ENCODE data around the gene SLC16A10. TPM values are rescaled to one million over a fixed set of nuclear protein-coding genes. Genes with fewer than 3 reads are reported as not detected.

Gene SLC16A10
- total and polyA plus RNA-seq, 2 of the 13 experiments (the other 11 are each of a cell fraction or from before 2014, with no cell fraction given) = 8.2 to 20.1 TPM

DNA sequence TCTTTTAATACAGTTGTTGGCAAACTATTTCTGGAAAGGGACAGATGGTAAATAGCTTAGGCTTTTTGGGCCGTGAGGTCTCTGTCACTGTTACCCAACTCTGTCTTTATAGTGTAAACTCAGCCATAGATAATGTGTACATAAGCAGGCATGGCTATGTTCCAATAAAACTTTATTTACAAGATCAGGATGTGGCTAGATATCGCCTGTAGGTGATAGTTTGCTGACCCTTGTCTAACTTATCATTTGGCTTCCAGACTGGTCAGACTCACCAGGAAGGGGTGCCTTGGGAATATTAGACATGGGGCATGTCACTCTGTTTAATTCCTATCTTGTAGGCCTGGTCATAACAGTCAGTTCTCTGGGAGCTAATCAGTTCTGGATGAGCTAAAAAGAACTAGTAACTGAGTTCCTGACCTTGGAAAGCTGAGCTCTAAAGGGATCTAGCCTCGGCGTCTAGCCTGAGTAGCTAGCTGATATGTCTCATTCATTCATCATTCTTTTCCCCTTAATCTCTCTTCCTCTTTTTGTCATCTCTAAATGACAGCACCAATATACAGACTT is 163.6 kb downstream of the SLC16A10 start:
- Histone ChIP-seq H3K27ac (ENCODE audit: extremely low read length, insufficient read depth, low read length) (no peak overlapping the region), H3K9me3 (ENCODE audit: low read length) (no peaks in the 10 kb centered on the region), H3K36me3 (replicated peaks in 1 of 2; ENCODE audit: control insufficient read depth in 1 of 2, insufficient read depth in 2 of 2, low read length in 2 of 2) (no peaks in the 10 kb centered on the region), H2AFZ (ENCODE audit: low read length) (no peak overlapping the region), H3K27me3 (ENCODE audit: control insufficient read depth in 1 of 2, insufficient read depth in 2 of 2, low read length in 2 of 2) (no peaks in the 10 kb centered on the region), H4K20me1 (ENCODE audit: insufficient read depth, low read length) (no peaks in the 10 kb centered on the region), H3K79me2 (ENCODE audit: insufficient read depth, low read length) (no peaks in the 10 kb centered on the region), H3K4me3 (replicated peaks in 1 of 3; ENCODE audit: insufficient read depth in 1 of 3, low read depth in 2 of 3, low read length in 3 of 3) (no peak overlapping the region), H3K4me2 (ENCODE audit: low read depth, low read length) (no peak overlapping the region), H3K9ac (ENCODE audit: insufficient read depth, low read depth, low read length) (no peak overlapping the region), H3K4me1 (ENCODE audit: insufficient read depth, low read length) (peaks cover 24% of the 10 kb centered on the region)
- POLR2A ChIA-PET = no interaction called here
- CTCF ChIA-PET (ENCODE audit: low intra/inter-chr PET ratio, low total read pairs) = no interaction called here
- no peak for ATAC-seq
- 56% methylated on average over 4 of the region's 4 CpGs for WGBS (ENCODE audit: low lambda C conversion rate)
- no TSS peak for BruUV-seq (replicated peaks)
- TF ChIP-seq, protein P1, sequence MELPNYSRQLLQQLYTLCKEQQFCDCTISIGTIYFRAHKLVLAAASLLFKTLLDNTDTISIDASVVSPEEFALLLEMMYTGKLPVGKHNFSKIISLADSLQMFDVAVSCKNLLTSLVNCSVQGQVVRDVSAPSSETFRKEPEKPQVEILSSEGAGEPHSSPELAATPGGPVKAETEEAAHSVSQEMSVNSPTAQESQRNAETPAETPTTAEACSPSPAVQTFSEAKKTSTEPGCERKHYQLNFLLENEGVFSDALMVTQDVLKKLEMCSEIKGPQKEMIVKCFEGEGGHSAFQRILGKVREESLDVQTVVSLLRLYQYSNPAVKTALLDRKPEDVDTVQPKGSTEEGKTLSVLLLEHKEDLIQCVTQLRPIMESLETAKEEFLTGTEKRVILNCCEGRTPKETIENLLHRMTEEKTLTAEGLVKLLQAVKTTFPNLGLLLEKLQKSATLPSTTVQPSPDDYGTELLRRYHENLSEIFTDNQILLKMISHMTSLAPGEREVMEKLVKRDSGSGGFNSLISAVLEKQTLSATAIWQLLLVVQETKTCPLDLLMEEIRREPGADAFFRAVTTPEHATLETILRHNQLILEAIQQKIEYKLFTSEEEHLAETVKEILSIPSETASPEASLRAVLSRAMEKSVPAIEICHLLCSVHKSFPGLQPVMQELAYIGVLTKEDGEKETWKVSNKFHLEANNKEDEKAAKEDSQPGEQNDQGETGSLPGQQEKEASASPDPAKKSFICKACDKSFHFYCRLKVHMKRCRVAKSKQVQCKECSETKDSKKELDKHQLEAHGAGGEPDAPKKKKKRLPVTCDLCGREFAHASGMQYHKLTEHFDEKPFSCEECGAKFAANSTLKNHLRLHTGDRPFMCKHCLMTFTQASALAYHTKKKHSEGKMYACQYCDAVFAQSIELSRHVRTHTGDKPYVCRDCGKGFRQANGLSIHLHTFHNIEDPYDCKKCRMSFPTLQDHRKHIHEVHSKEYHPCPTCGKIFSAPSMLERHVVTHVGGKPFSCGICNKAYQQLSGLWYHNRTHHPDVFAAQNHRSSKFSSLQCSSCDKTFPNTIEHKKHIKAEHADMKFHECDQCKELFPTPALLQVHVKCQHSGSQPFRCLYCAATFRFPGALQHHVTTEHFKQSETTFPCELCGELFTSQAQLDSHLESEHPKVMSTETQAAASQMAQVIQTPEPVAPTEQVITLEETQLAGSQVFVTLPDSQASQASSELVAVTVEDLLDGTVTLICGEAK (IDR thresholded peaks at IDR 0.05) = peak; percentile 26; the same call in 1 of the 2 replicates
- TF ChIP-seq, protein P1 (CRISPR knock-in tag; IDR thresholded peaks at IDR 0.05) = peak; percentile 94
- TF ChIP-seq TBP (CRISPR knock-in tag; IDR thresholded peaks at IDR 0.05) = no peak
- in situ Hi-C loops (cut with HindIII; ENCODE audit: extremely low pct_ligation_motif_present, low pct_unique_long_range_greater_than_20kb) = no loop called here
- no peak for FAIRE-seq
- intact Hi-C loops (cut with micrococcal nuclease; ENCODE audit: unreplicated experiment) = no loop called here
- no peak for DNase-seq (ENCODE audit: low spot score)
